Skeletal muscle tissue (tissue), 4 donors: ENCODE results near the gene FKBP9. TPM values are rescaled to one million over a fixed set of nuclear protein-coding genes. Genes with fewer than 3 reads are reported as not detected.

Source experiments
- H3K27ac ChIP-seq: one replicate; pipeline ENCODE4 v1.7.0; 2013; ENCODE audit warnings: mild to moderate bottlenecking, low read depth, low read length, inconsistent platforms
- H3K27me3 ChIP-seq, 3 donors: one replicate each; pipeline ENCODE4 v1.7.0; 2013; ENCODE audit warnings: low read length in 3 of 3; ENCODE audit not compliant: control insufficient read depth in 3 of 3, insufficient read depth in 3 of 3
- H3K36me3 ChIP-seq, 3 donors: one replicate each; pipeline ENCODE4 v1.7.0; 2013; ENCODE audit warnings: low read length in 3 of 3; ENCODE audit not compliant: control insufficient read depth in 3 of 3, insufficient read depth in 3 of 3
- H3K4me1 ChIP-seq, 3 donors: one replicate each; pipeline ENCODE4 v1.7.0; 2013; ENCODE audit warnings: low read length in 3 of 3, mild to moderate bottlenecking in 3 of 3; ENCODE audit not compliant: control insufficient read depth in 3 of 3, insufficient read depth in 3 of 3
- H3K4me3 ChIP-seq, 3 donors: one replicate each; pipeline ENCODE4 v1.7.0; 2013; ENCODE audit warnings: low read length in 3 of 3
- H3K9ac ChIP-seq, 3 donors: one replicate each; pipeline ENCODE4 v1.7.0; 2013; ENCODE audit warnings: low read length in 3 of 3, mild to moderate bottlenecking in 3 of 3, moderate library complexity in 2 of 3, low read depth in 1 of 3
- H3K9me3 ChIP-seq, 3 donors: one replicate each; pipeline ENCODE4 v1.7.0; 2013; ENCODE audit warnings: low read length in 3 of 3; ENCODE audit not compliant: control insufficient read depth in 3 of 3
- total RNA-seq: library from RNA; depleted of rRNA; stranded (reverse); fragments of >200 nt; gene quantifications from one replicate; pipeline ENCODE4 v1.2.3, GENCODE V29; 2014
- donor health status: Osteomylitis.

Gene FKBP9
- total RNA-seq, 1 donor from 2014 or later, result 176 TPM

- Histone ChIP-seq H3K4me1 (no peaks in the 10 kb centered on the region), H3K27ac (no peak overlapping the region)
Measured at GRCh38 chr7:32930378-32930777, 26.9 kb upstream of the FKBP9 start.

DNA sequence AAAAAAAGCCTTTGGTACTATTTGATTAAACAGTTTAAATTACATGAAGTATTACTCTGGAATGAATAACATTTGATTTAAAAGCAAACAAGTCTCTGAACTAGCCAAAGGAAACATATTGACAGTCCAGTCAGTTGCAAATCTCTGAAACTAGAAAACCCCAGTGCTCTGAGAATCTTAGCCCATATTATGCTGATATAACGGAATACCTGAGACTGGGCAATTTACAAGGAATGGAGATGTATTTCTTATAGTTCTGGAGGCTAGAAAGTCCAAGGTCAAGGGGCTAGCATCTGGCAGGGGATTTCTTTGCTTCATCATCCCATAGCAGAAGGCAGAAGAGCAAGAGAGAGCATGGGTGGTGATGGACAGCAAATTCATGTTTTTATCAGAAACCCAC is 21.7 kb upstream of the FKBP9 start:
- Histone ChIP-seq H3K9me3 (no peaks in the 10 kb centered on the region), H3K27ac (no peak overlapping the region), H3K36me3 (peaks cover 2 to 15% (median 10%) of the 10 kb centered on the region in 3 donors), H3K4me3 (no peak overlapping the region), H3K4me1 (peaks cover 11 to 15% (median 13%) of the 10 kb centered on the region in 3 donors), H3K27me3 (no peaks in the 10 kb centered on the region), H3K9ac (no peak overlapping the region)

More at GRCh38 chr7:32930378-32930777, 26.9 kb upstream of the FKBP9 start:
- Histone ChIP-seq H3K9me3 (no peaks in the 10 kb centered on the region), H3K9ac (no peak overlapping the region), H3K27me3 (no peaks in the 10 kb centered on the region), H3K36me3 (peaks cover 14 to 36% (median 26%) of the 10 kb centered on the region in 3 donors), H3K4me3 (no peak overlapping the region)

GRCh38 chr7:32936689-32937088 is 20.6 kb upstream of the FKBP9 start:
- H3K4me1 ChIP-seq, result peaks cover 16 to 21% (median 19%) of the 10 kb centered on the region in 3 donors
- H3K9ac ChIP-seq, result peak overlapping the region in 1 of 3 donors; percentile 33
- H3K27me3 ChIP-seq, result no peaks in the 10 kb centered on the region
- no peaks in the 10 kb centered on the region for H3K9me3 ChIP-seq
- H3K4me3 ChIP-seq, result no peak overlapping the region
- peaks cover 0 to 8% (median 2%) of the 10 kb centered on the region in 3 donors for H3K36me3 ChIP-seq
- no peak overlapping the region for H3K27ac ChIP-seq

DNA sequence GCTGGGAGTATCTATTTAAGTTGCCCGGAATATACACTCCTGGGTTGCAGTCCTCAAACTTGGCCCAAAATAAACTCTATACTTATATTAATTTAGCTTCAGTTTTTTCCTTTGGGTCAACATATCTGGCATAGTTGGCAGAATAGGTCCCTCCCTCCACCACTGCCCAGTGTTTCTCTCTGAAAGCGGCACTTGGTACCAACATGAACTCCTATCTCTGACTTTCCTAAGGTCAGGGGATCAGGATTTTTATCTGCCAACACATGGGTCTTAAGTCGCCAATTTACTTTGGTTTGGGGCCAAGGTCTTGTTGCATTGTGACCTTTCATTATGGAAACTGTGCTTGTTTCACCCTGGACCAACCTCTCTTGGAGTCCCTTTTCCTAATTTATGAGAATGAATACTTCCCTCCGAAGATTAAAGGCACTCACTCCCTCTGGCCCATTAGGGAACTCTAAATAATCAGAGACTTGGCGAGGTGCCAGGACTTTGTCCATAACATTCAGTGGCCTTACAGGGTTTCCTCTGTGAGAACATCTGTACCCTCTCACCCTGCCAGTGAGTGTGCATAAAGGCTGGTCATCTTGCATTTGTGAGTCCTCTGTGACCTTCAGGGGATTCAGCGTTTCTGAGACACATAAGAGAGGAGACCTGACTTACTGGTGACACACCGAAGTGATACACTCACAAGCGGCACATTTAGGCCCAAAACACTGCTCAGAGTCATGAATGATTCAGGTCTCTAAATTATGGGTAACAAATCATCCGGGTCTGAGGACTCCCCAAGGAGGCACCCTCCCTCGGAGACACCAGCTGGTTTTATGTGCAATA is 19.7 kb upstream of the FKBP9 start:
- Histone ChIP-seq H3K27me3 (no peaks in the 10 kb centered on the region), H3K36me3 (peaks cover 0 to 5% (median 0%) of the 10 kb centered on the region in 3 donors), H3K4me1 (peaks cover 19 to 26% (median 19%) of the 10 kb centered on the region in 3 donors), H3K27ac (peak overlapping the region; percentile 9), H3K9ac (peak overlapping the region in 1 of 3 donors; percentile 34), H3K4me3 (peak overlapping the region in 1 of 3 donors; percentile 24), H3K9me3 (no peaks in the 10 kb centered on the region)

DNA sequence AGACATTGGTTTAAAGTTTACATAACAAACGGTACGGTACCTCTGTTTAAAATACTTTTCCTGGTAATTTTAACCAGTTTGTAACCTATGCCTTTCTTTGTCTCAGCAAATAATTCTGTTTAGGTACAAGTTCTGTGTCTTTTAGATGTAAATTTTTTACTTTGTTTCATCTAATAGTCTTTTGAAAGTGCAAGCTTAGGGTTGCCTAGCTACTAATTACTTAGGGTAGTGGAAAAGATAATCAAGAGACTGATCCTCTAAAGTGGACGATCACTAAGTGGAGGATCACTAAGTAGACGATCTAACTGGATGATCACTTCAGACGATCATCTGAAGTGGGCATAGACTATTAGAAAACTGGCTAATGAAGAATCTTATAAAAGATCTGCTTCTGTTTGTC is 16.1 kb upstream of the FKBP9 start:
- Histone ChIP-seq H3K9ac (peak overlapping the region; percentile 81 to 89 (median 87)), H3K9me3 (no peaks in the 10 kb centered on the region), H3K27me3 (no peaks in the 10 kb centered on the region), H3K4me3 (peak overlapping the region in 2 of 3 donors; percentile 74 to 83), H3K4me1 (peaks cover 19 to 29% (median 22%) of the 10 kb centered on the region in 3 donors), H3K36me3 (no peaks in the 10 kb centered on the region), H3K27ac (peak overlapping the region; percentile 72)

DNA sequence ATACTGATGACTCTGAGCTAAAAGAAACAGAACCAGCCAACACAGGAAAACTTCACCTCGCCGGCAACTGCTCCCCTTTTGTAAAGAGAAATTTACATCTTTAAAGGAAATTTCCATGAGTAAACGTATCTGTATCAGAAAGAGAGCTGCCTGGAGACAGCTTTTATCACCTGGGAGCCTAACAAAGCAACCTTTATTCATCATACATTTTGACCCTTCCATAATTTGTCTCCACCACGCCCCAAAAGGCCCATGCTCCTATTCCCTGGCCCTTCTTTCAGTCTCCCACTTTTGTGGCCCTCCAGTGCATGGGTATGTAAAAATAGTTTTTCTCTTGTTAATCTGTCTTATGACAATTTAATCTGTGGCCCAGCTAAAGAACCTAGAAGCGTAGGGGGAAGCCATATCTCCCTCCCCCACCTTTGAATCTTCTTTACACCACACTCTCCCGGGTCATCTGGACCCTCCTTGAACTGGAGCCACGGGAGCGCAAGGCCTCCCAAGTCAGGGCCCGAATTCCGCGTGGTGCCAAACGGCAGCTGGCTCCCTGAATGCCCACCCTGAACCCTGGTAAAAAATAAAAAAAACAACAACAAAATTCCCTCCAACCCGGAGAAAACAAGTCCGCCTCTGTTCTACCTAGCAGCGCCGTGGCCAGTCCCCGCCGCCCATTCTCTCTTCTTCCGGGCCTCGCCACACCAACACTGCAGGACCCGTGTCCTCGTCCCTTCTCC is 15.4 kb upstream of the FKBP9 start:
- no peaks in the 10 kb centered on the region for H3K36me3 ChIP-seq
- H3K9ac ChIP-seq, result peak overlapping the region; percentile 81 to 89 (median 87)
- peak overlapping the region; percentile 72 for H3K27ac ChIP-seq
- peak overlapping the region; percentile 74 to 83 (median 82) for H3K4me3 ChIP-seq
- H3K27me3 ChIP-seq, result no peaks in the 10 kb centered on the region
- H3K9me3 ChIP-seq, result no peaks in the 10 kb centered on the region
- peaks cover 19 to 28% (median 20%) of the 10 kb centered on the region in 3 donors for H3K4me1 ChIP-seq

- Histone ChIP-seq H3K4me3 (peak overlapping the region; percentile 74 to 83 (median 82)), H3K4me1 (peaks cover 12 to 20% (median 14%) of the 10 kb centered on the region in 3 donors), H3K27ac (peak overlapping the region; percentile 72), H3K36me3 (no peaks in the 10 kb centered on the region), H3K9ac (peak overlapping the region; percentile 81 to 89 (median 87)), H3K27me3 (no peaks in the 10 kb centered on the region), H3K9me3 (no peaks in the 10 kb centered on the region)
Measured at GRCh38 chr7:32942415-32943251, 14.6 kb upstream of the FKBP9 start.

DNA sequence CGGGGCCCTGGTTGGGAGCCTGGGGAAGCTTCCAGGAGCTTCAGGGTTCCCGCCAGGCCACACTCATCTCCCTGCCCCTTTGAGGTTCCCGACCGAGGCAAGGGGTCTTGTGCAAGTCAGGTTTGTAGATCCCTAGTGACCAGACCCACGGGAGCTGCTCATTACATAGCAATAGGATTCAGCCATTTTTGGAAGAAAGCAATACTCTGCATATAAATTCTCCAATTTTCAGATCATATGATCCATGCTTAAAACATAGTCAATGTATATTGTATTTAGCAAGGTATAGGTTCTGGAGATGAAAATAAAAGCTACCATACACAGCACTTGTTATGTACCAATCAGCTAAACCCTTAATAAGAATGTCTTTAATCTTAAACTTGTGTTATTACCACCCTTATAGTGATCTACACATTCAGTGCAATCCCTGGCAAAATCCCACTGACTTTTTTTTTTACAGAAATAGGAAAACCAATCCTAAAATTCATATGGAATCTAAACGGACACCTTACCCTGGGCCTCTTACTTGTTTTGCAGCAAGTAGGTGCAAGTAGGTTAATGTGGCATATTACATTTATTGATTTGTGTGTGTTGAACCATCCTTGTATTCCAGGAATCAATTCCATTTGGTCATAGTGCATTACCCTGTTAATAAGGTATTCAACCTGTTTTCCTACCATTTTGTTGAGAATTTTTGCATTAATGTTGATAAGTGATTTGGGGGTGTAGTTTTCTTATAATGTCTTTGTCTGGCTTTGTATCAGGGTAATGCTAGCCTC is 13.8 kb upstream of the FKBP9 start:
- Histone ChIP-seq H3K9ac (peak overlapping the region in 2 of 3 donors; percentile 24 to 89), H3K27me3 (no peaks in the 10 kb centered on the region), H3K36me3 (no peaks in the 10 kb centered on the region), H3K4me1 (peaks cover 7 to 16% (median 9%) of the 10 kb centered on the region in 3 donors), H3K27ac (no peak overlapping the region), H3K4me3 (peak overlapping the region; percentile 58 to 74 (median 69)), H3K9me3 (peaks cover under 1 to 6% (median 2%) of the 10 kb centered on the region in 3 donors)
